ENCODE data around the gene SNRNP200. TPM values are rescaled to one million over a fixed set of nuclear protein-coding genes. Genes with fewer than 3 reads are reported as not detected.

Gene SNRNP200
- total and polyA plus RNA-seq, 2 donors from 2014 or later, result 46.7 to 118 TPM

DNA sequence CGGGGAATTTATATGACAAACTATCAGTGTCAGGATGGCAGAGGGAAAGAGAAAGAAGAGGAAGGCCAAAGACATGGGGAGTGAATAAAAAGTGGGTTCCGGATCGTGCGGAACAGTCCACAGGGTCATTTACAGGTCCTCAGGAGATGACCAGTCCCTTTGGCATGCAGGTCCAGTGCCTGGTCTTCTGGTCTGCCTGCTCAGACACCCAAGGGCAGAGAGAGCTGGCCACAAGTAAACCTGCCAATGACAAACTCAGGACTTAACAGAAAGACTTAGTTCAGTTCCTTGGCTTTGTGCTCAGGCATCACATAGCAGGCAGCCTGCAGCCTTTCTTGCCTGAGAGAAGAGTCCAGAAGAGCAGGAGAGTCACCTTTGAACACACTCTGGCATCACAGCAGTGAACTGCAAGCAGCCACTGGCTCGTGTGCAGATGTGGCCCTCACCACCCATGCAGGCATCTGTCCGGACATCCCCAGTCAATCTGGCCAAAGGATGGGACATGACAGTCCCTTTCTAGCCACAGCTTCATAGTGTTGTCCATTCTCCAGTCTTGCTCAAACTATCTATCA is 53.5 kb downstream of the SNRNP200 start:
- peaks cover 3 to 29% (median 27%) of the 10 kb centered on the region in 3 donors for H3K36me3 ChIP-seq (ENCODE audit: control insufficient read depth in 2 of 3, insufficient read depth in 3 of 3, low read length in 3 of 3)
- peak overlapping the region in 1 of 3 donors; percentile 36 for H3K9ac ChIP-seq (ENCODE audit: low read length in 3 of 3)

DNA sequence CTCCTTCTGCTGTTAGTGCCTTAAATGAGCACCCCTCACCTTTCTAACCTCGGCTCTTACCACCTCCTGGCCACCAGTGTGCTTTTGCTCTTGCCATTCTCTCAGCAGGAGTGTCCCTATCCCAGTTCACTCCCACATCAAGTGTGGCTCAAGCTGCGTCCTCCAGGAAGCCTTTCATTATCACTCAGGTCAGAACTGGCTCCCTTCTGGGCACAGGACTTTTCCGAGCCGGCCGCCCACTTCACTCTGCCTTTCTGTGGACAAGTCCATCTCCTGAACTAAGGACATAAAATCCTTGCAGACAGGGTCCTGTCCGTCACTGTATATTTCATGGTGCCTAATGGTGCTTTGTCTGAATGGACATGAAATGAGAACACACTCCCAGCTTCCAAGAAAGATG is 55.2 kb downstream of the SNRNP200 start:
- intact Hi-C loops (cut with DNase I), result no loop called here
- Histone ChIP-seq H3K27me3 (ENCODE audit: control insufficient read depth, insufficient read depth, low read length) (no peaks in the 10 kb centered on the region), H3K9ac (ENCODE audit: low read length in 3 of 3) (no peak overlapping the region), H3K27ac (ENCODE audit: low read depth in 2 of 2, low read length in 2 of 2) (peak overlapping the region in 1 of 2 donors; percentile 66), H3K9me3 (ENCODE audit: control insufficient read depth in 2 of 3, insufficient read depth in 1 of 3, low read length in 3 of 3) (no peaks in the 10 kb centered on the region), H3K4me1 (ENCODE audit: control insufficient read depth in 2 of 3, insufficient read depth in 2 of 3, low read depth in 1 of 3, low read length in 3 of 3) (peaks cover 3 to 34% (median 15%) of the 10 kb centered on the region in 3 donors), H3K4me3 (ENCODE audit: low read length in 3 of 3) (no peak overlapping the region), H3K36me3 (ENCODE audit: control insufficient read depth in 2 of 3, insufficient read depth in 3 of 3, low read length in 3 of 3) (peaks cover 2 to 27% (median 22%) of the 10 kb centered on the region in 3 donors)
- FAIRE-seq (no peak), DNase-seq (peak in 1 of 5 donors; percentile 43)
- TF ChIP-seq, protein P1, sequence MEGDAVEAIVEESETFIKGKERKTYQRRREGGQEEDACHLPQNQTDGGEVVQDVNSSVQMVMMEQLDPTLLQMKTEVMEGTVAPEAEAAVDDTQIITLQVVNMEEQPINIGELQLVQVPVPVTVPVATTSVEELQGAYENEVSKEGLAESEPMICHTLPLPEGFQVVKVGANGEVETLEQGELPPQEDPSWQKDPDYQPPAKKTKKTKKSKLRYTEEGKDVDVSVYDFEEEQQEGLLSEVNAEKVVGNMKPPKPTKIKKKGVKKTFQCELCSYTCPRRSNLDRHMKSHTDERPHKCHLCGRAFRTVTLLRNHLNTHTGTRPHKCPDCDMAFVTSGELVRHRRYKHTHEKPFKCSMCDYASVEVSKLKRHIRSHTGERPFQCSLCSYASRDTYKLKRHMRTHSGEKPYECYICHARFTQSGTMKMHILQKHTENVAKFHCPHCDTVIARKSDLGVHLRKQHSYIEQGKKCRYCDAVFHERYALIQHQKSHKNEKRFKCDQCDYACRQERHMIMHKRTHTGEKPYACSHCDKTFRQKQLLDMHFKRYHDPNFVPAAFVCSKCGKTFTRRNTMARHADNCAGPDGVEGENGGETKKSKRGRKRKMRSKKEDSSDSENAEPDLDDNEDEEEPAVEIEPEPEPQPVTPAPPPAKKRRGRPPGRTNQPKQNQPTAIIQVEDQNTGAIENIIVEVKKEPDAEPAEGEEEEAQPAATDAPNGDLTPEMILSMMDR (IDR thresholded peaks at IDR 0.05; ENCODE audit: borderline replicate concordance, extremely low read depth, insufficient read depth), result no peak

More for the DNA sequence above, 53.5 kb downstream of the SNRNP200 start:
- TF ChIP-seq, protein P1 (IDR thresholded peaks at IDR 0.05; ENCODE audit: borderline replicate concordance, extremely low read depth, insufficient read depth), result no peak
- Histone ChIP-seq H3K4me3 (ENCODE audit: low read length in 3 of 3) (no peak overlapping the region), H3K27me3 (ENCODE audit: control insufficient read depth, insufficient read depth, low read length) (no peaks in the 10 kb centered on the region), H3K9me3 (ENCODE audit: control insufficient read depth in 2 of 3, insufficient read depth in 1 of 3, low read length in 3 of 3) (no peaks in the 10 kb centered on the region), H3K4me1 (ENCODE audit: control insufficient read depth in 2 of 3, insufficient read depth in 2 of 3, low read depth in 1 of 3, low read length in 3 of 3) (peaks cover 3 to 34% (median 15%) of the 10 kb centered on the region in 3 donors), H3K27ac (ENCODE audit: low read depth in 2 of 2, low read length in 2 of 2) (peak overlapping the region; percentile 38 to 66)
- intact Hi-C loops (cut with DNase I), result no loop called here
- FAIRE-seq, result peak; percentile 85
- DNase-seq, result peak; percentile 85 to 93 (median 90)

GRCh38 chr2:96249654-96250053 is 55.7 kb downstream of the SNRNP200 start:
- TF ChIP-seq, protein P1 (IDR thresholded peaks at IDR 0.05; ENCODE audit: borderline replicate concordance, extremely low read depth, insufficient read depth), result no peak
- Histone ChIP-seq H3K27ac (ENCODE audit: low read depth in 2 of 2, low read length in 2 of 2) (peak overlapping the region in 1 of 2 donors; percentile 18), H3K9ac (ENCODE audit: low read length in 3 of 3) (no peak overlapping the region), H3K36me3 (ENCODE audit: control insufficient read depth in 2 of 3, insufficient read depth in 3 of 3, low read length in 3 of 3) (peaks cover 0 to 23% (median 16%) of the 10 kb centered on the region in 3 donors), H3K27me3 (ENCODE audit: control insufficient read depth, insufficient read depth, low read length) (no peaks in the 10 kb centered on the region), H3K4me3 (ENCODE audit: low read length in 3 of 3) (no peak overlapping the region), H3K4me1 (ENCODE audit: control insufficient read depth in 2 of 3, insufficient read depth in 2 of 3, low read depth in 1 of 3, low read length in 3 of 3) (peaks cover 3 to 30% (median 15%) of the 10 kb centered on the region in 3 donors), H3K9me3 (ENCODE audit: control insufficient read depth in 2 of 3, insufficient read depth in 1 of 3, low read length in 3 of 3) (no peaks in the 10 kb centered on the region)
- DNase-seq (peak in 1 of 5 donors; percentile 60), FAIRE-seq (no peak)
- intact Hi-C loops (cut with DNase I), result no loop called here

All from kidney (tissue), 14 donors.